Measurements from ENCODE around the gene SOX6.

DNA sequence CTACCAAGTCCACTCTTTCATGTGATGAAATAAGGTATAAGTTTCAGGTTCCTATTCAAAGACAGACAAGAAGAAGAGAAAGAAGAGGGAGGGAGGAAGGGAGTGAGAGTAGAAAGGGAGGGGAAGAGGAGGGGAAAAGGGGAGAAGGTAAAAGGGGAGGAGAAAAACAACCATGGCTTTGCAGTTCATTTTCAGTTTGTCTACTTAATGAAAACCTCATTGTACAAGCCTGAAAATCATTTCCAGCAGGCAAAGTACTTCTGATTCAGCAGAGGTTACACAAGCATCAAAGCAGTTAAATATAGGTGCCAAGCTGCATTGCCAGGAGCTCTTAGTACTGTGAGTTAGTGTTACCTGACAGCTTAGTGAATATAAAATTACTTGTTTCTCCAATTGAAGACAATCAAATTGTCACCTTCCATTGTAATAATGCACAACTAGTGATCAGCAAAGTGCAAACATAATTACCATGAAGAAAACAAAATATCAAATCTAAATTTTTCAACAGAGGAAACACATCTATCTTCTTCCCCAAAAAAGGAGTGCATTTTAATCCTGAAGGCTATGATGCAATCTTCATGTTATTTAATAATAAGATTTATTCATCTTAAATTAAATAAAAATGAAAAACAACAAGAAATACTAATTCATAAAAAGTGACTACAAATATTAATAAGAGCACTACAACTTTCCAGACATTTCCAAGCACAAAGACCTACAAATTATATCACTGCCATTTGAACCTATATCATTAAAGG lies 8.2 kb downstream of the SOX6 start:
- TF ChIP-seq EZH2 (IDR thresholded peaks at IDR 0.05; ENCODE audit: low read depth): no peak
- TF ChIP-seq, protein P1, sequence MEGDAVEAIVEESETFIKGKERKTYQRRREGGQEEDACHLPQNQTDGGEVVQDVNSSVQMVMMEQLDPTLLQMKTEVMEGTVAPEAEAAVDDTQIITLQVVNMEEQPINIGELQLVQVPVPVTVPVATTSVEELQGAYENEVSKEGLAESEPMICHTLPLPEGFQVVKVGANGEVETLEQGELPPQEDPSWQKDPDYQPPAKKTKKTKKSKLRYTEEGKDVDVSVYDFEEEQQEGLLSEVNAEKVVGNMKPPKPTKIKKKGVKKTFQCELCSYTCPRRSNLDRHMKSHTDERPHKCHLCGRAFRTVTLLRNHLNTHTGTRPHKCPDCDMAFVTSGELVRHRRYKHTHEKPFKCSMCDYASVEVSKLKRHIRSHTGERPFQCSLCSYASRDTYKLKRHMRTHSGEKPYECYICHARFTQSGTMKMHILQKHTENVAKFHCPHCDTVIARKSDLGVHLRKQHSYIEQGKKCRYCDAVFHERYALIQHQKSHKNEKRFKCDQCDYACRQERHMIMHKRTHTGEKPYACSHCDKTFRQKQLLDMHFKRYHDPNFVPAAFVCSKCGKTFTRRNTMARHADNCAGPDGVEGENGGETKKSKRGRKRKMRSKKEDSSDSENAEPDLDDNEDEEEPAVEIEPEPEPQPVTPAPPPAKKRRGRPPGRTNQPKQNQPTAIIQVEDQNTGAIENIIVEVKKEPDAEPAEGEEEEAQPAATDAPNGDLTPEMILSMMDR (conservative IDR thresholded peaks at IDR 0.05): no peak
